GM12874 (cell line): Measurements from ENCODE around the gene CFAP97.

Experiments used
- TF ChIP-seq, protein P1 (sequence below): IDR thresholded peaks from 2 replicates; pipeline ENCODE4 v1.5.1; 2011; ENCODE audit warnings: low read depth, mild to moderate bottlenecking, control low read depth, low read length, moderate library complexity; ENCODE audit not compliant: insufficient read depth

CFAP97 gene

GRCh38 chr4:185204238-185204910, 574 bp upstream of the CFAP97 start:
- TF ChIP-seq, protein P1, sequence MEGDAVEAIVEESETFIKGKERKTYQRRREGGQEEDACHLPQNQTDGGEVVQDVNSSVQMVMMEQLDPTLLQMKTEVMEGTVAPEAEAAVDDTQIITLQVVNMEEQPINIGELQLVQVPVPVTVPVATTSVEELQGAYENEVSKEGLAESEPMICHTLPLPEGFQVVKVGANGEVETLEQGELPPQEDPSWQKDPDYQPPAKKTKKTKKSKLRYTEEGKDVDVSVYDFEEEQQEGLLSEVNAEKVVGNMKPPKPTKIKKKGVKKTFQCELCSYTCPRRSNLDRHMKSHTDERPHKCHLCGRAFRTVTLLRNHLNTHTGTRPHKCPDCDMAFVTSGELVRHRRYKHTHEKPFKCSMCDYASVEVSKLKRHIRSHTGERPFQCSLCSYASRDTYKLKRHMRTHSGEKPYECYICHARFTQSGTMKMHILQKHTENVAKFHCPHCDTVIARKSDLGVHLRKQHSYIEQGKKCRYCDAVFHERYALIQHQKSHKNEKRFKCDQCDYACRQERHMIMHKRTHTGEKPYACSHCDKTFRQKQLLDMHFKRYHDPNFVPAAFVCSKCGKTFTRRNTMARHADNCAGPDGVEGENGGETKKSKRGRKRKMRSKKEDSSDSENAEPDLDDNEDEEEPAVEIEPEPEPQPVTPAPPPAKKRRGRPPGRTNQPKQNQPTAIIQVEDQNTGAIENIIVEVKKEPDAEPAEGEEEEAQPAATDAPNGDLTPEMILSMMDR: no peak

DNA sequence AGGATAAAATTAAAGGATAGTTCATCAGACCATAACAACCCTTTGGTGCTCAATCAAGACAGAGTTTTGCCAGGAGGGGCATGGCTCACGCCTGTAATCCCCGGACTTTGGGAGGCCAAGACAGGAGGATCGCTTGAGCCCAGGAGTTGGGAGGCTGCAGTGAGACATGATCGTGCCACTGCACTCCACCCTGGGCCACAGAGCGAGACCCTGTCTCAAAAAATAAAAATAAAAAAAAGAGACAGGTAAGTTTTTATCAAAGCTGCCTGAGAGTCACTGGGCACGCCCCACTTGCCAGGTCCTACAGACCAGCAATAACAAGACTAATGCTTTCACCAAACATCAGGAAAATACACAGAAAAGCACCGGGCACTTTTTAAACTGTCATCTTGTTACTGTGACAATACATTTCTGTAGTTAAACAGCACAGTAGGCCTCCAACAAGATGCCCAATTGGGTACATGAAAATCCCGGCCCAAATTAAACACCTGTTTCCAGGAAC, 765 bp downstream of the CFAP97 start:
- TF ChIP-seq, protein P1: no peak

DNA sequence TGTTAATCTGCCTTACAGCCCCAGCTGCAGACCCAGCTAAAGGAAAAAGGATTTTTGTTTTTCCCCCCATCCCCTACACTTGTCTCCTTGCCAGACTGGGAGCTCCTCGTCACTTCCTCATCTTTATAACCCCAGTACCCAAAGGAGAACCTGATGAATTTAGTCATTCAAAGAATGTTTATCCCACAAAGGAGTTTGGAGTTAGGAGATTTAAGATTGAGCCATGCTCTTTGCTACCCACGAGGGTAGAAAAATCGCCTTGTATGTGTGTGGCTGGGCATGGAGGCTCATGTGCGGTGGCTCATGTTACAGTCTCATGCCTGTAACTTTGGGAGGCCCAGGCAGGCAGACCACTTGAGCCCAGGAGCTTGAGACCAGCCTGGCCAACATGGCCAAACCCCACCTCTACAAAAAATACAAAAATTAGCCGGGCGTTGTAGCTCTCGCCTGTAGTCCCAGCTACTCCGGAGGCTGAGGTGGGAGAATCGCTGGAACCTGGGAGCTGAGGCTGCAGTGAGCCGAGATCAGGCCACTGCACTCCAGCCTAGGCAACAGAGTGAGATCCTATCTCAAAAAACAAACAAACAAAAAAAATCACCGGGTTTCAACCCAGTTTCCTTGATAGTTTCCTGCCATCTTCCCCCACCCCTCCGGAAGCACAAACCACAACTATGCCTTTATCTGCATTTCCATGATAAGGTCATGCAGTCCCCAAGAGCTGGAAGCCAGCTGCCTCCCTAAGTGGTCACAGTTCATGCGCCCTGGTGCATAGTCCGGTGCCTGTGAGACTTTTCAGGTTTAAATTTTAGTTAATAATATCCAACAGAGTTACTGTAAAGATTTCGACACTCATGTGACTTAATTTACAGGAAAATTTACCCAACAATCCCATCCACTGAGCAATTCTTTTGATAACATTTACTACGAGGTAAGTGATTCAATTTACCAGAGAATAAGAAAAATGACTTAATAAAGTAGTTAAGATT, 1.5 kb downstream of the CFAP97 start:
- TF ChIP-seq, protein P1: no peak

- TF ChIP-seq, protein P1: no peak
Measured at GRCh38 chr4:185196437-185196836, 7.4 kb downstream of the CFAP97 start.

DNA sequence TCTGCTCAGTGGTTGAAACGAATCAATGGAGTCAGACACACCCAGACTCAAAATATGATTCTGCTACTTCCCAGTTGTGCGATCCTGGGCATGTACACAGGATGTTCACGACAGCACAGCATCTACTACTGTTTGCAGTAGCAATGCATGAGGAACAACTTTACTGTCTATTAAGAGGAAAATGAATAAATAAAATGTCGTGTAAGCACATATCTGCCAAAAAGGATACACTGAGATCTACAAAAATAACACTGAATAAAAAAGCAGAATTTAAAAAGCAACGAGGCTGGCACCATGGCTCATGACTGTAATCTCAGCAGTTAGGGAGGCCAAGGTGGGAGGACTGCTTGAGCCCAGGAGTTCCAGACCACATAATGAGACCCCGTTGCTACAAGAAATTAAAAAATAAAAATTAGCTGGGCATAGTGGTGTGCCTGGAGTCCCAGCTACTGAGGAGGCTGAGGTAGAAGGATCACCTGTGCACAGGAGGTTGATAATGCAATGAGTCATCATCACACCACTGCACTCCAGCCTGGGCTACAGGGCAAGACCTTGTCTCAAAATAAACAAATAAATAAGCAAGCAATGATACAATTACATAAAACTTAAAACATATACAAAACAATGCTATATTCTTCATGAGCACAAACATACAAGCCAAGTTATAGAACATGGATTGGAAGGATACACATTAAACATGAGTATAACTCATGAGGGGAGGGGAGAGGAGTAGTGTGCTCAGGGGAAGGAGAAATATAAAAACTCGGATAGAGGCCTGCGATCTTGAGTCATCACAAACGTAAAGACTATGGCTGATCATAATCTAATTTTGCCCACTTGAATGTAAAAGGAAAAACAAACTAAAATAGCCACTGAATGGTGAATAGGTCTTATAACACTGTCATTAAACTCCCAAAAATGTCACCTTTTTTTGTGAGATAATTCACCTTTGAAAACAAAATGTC, 8.6 kb downstream of the CFAP97 start:
- TF ChIP-seq, protein P1: no peak

DNA sequence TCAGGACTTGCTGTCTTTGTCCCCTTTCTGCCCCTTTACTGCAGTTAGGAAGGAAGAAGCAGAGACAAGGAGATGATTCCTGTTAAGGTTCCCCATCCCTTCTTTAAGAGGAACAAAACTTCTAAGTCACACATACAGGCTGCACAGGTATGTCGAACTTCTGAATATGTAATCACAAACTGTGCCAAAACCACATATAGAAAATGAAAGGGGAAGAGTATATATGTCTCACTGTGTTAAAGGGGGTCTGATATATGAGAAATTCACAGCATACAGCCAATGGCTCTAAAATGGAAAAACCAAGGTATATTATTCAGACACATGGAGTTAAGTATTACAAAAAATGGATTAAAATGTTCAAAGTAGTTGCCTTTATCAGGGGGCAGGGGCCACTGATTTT, 11.7 kb downstream of the CFAP97 start:
- TF ChIP-seq, protein P1: no peak
